Kidney (tissue), 14 donors: ENCODE results near the gene LRRC3C. TPM values are rescaled to one million over a fixed set of nuclear protein-coding genes. Genes with fewer than 3 reads are reported as not detected.

Experiments used
- DNase-seq, 5 donors: peaks; one replicate each; pipeline ENCODE4 v3.0.0-alpha.2; 2013 to 2020
- FAIRE-seq: peaks from 2 replicates; lab custom pipeline; 2012; peaks lifted over from hg19 to GRCh38; lab: Jason Lieb, UNC
- H3K27ac ChIP-seq, 2 donors: one replicate each; pipeline ENCODE4 v1.7.0; 2013; ENCODE audit warnings: low read depth in 2 of 2, low read length in 2 of 2, inconsistent platforms in 1 of 2
- H3K27me3 ChIP-seq: one replicate; pipeline ENCODE4 v1.7.1; 2013; ENCODE audit warnings: low read length, inconsistent platforms; ENCODE audit not compliant: control insufficient read depth, insufficient read depth
- H3K36me3 ChIP-seq, 3 donors: one replicate each; pipeline versions ENCODE4 v1.7.0 to v1.7.1; 2013; ENCODE audit warnings: low read length in 3 of 3, control low read depth in 1 of 3, inconsistent platforms in 1 of 3; ENCODE audit not compliant: insufficient read depth in 3 of 3, control insufficient read depth in 2 of 3
- H3K4me1 ChIP-seq, 3 donors: one replicate each; pipeline versions ENCODE4 v1.7.0 to v1.7.1; 2013; ENCODE audit warnings: low read length in 3 of 3, inconsistent platforms in 1 of 3, low read depth in 1 of 3; ENCODE audit not compliant: control insufficient read depth in 2 of 3, insufficient read depth in 2 of 3
- H3K4me3 ChIP-seq, 3 donors: one replicate each; pipeline versions ENCODE4 v1.7.0 to v1.8.1; 2013; ENCODE audit warnings: low read length in 3 of 3, control low read depth in 1 of 3, inconsistent platforms in 1 of 3
- H3K9ac ChIP-seq, 3 donors: one replicate each; pipeline versions ENCODE4 v1.7.0 to v1.7.1; 2013; ENCODE audit warnings: low read length in 3 of 3, control low read depth in 1 of 3, inconsistent platforms in 1 of 3
- H3K9me3 ChIP-seq, 3 donors: one replicate each; pipeline versions ENCODE4 v1.7.0 to v1.7.1; 2013; ENCODE audit warnings: low read length in 3 of 3, control low read depth in 1 of 3, inconsistent platforms in 1 of 3; ENCODE audit not compliant: control insufficient read depth in 2 of 3, insufficient read depth in 1 of 3
- CTCF ChIP-seq: IDR thresholded peaks from 3 replicates; pipeline ENCODE4 v1.5.1; 2012; ENCODE audit warnings: mild to moderate bottlenecking, moderate library complexity, borderline replicate concordance; ENCODE audit not compliant: insufficient read depth; ENCODE audit errors: extremely low read depth
- intact Hi-C: fragments of 100-400 bp; cut with DNase I; formaldehyde crosslinking; loops from one replicate; pipeline ENCODE4 v1.11.1; 2022
- polyA plus RNA-seq: library from polyadenylated mRNA; stranded (reverse); fragments of 350-450 nt; fragmentation: Illumina TruSeq; extraction: RNeasy Lipid Tissue Mini Kit (QIAGEN cat#74804); gene quantifications from one replicate; pipeline ENCODE4 v1.2.3, GENCODE V29; 2014; ENCODE audit warnings: low read depth, low replicate concordance; ENCODE audit not compliant: insufficient read depth
- total RNA-seq: library from RNA; stranded (reverse); fragmentation: NEBNext Ultra II Directional; extraction: Animal tissue kit (Norgen Biotek cat#: 25700); gene quantifications from one replicate; pipeline ENCODE4 v1.2.1, GENCODE V29; 2021
- donor health status: control.
- donor health status: control.
- donor health status: control.
- donor health status: control.
- donor health status: control.
- donor health status: DM: yes; HTN: yes; CAD: no.
- donor health status: Normal renal cell carcinoma (clear cell type).

LRRC3C gene
- total and polyA plus RNA-seq, 2 donors from 2014 or later: not detected

GRCh38 chr17:39980351-39981206 lies 53.0 kb downstream of the LRRC3C start, which contains the start of gene PSMD3:
Gene PSMD3, plus strand, starts transcription at chr17:39980807. Its CDS starts 164 bp downstream, at chr17:39980971.
- Histone ChIP-seq H3K9ac (peak within 1 kb of the TSS; percentile 75 to 97 (median 97)), H3K4me3 (peak within 1 kb of the TSS; percentile 82 to 94 (median 94)), H3K9me3 (no peaks in the 10 kb centered on the region), H3K27me3 (no peaks in the 10 kb centered on the region), H3K27ac (peak within 1 kb of the TSS; percentile 83 to 86), H3K36me3 (peaks cover 7 to 15% (median 14%) of the 10 kb centered on the region in 3 donors), H3K4me1 (peaks cover 0 to 12% (median 3%) of the 10 kb centered on the region in 3 donors)
- FAIRE-seq (peak; percentile 98), DNase-seq (peak; percentile 99 to 100 (median 100))
- intact Hi-C loops: no loop called here
- TF ChIP-seq CTCF: peak; percentile 82

- H3K27me3 ChIP-seq: no peaks in the 10 kb centered on the region
- peak overlapping the region; percentile 71 to 83 for H3K27ac ChIP-seq
- H3K9me3 ChIP-seq: no peaks in the 10 kb centered on the region
- intact Hi-C loops: no loop called here
- DNase-seq (peak in 2 of 5 donors; percentile 38 to 47), FAIRE-seq (no peak)
- H3K4me3 ChIP-seq: peak overlapping the region; percentile 76 to 94 (median 94)
- H3K4me1 ChIP-seq: peaks cover 0 to 12% (median 3%) of the 10 kb centered on the region in 3 donors
- no peak for TF ChIP-seq CTCF
- H3K36me3 ChIP-seq: peaks cover 7 to 20% (median 18%) of the 10 kb centered on the region in 3 donors
- peak overlapping the region; percentile 42 to 97 (median 97) for H3K9ac ChIP-seq
Measured at GRCh38 chr17:39981207-39981741, 53.7 kb downstream of the LRRC3C start.

DNA sequence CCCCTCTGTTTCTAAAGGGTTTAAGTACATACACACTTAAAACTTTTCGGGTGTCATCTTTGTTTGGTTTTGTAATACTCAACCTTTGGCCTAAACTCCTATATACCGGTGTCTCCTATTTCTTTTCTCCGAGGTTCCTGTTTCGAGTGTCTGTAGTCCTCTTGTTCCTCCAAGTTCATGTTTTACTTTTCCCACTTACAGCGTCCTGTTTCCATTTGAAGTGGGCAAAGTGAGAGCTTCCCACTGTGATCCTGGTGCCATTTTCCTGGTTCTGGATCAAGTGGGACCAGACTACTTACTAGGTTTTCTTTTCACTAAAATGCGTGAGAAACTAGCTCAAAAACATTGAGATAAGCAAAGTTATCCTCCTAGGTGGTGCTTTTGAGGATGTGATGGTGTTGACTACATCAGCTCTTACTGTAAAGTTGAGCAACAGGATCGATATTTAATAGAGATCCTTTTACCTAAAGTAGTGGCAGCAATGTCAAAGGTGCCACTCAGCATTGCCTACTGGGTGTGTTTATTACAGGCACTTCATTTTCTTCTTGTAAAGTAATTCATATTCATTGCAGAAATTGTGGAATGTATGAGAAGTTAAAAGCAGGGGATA lies 54.3 kb downstream of the LRRC3C start:
- DNase-seq (no peak), FAIRE-seq (no peak)
- Histone ChIP-seq H3K27me3 (no peaks in the 10 kb centered on the region), H3K27ac (no peak overlapping the region), H3K9me3 (no peaks in the 10 kb centered on the region), H3K9ac (peak overlapping the region; percentile 42 to 97 (median 97)), H3K36me3 (peaks cover 10 to 26% (median 24%) of the 10 kb centered on the region in 3 donors), H3K4me1 (peaks cover 0 to 12% (median 3%) of the 10 kb centered on the region in 3 donors), H3K4me3 (peak overlapping the region; percentile 76 to 94 (median 94))
- intact Hi-C loops: no loop called here
- no peak for TF ChIP-seq CTCF
